GM23248 (cell line): ENCODE measurements around the gene GZMH. TPM values are rescaled to one million over a fixed set of nuclear protein-coding genes. Genes with fewer than 3 reads are reported as not detected.

Experiments used
- DNase-seq: peaks from one replicate; pipeline ENCODE4 v3.0.0-alpha.2; 2015
- H2AFZ ChIP-seq: fragments of 200-600 bp; sonication (generic); 2 replicates; pipeline ENCODE4 v1.6.1; 2016; ENCODE audit warnings: antibody characterized with exemption
- H3F3A ChIP-seq: fragments of 200-600 bp; sonication (generic); 2 replicates; pipeline ENCODE4 v1.6.1; 2016; ENCODE audit warnings: mild to moderate bottlenecking, antibody characterized with exemption, mixed run types; ENCODE audit not compliant: insufficient read depth
- H3K27ac ChIP-seq: fragments of 200-600 bp; sonication (generic); 2 replicates; pipeline ENCODE4 v1.5.1; 2016; ENCODE audit warnings: mild to moderate bottlenecking
- H3K27me3 ChIP-seq: fragments of 200-600 bp; sonication (generic); replicated peaks from 2 replicates; pipeline ENCODE4 v1.6.1; 2016; ENCODE audit warnings: mild to moderate bottlenecking; ENCODE audit not compliant: insufficient read depth
- H3K36me3 ChIP-seq: fragments of 200-600 bp; sonication (generic); 2 replicates; pipeline ENCODE4 v1.6.1; 2016; ENCODE audit warnings: low read depth, mild to moderate bottlenecking
- H3K4me1 ChIP-seq: fragments of 200-600 bp; sonication (generic); 2 replicates; pipeline ENCODE4 v1.6.1; 2016; ENCODE audit warnings: mild to moderate bottlenecking; ENCODE audit not compliant: insufficient read depth
- H3K4me2 ChIP-seq: fragments of 200-600 bp; sonication (generic); one replicate; pipeline ENCODE4 v1.6.1; 2016; ENCODE audit warnings: mild to moderate bottlenecking; ENCODE audit not compliant: unreplicated experiment
- H3K4me3 ChIP-seq: fragments of 200-600 bp; sonication (generic); 2 replicates; pipeline ENCODE4 v1.5.1; 2016; ENCODE audit warnings: mild to moderate bottlenecking
- H3K79me2 ChIP-seq: fragments of 200-600 bp; sonication (generic); 2 replicates; pipeline ENCODE4 v1.6.1; 2016; ENCODE audit warnings: mild to moderate bottlenecking; ENCODE audit not compliant: insufficient read depth
- H3K9ac ChIP-seq: fragments of 200-600 bp; sonication (generic); 2 replicates; pipeline ENCODE4 v1.6.1; 2016; ENCODE audit warnings: mild to moderate bottlenecking
- H3K9me2 ChIP-seq: fragments of 200-600 bp; sonication (generic); 2 replicates; pipeline ENCODE4 v1.6.1; 2016; ENCODE audit warnings: mixed run types, mild to moderate bottlenecking, moderate library complexity; ENCODE audit not compliant: insufficient read depth
- H3K9me3 ChIP-seq: fragments of 200-600 bp; sonication (generic); one replicate; pipeline ENCODE4 v1.6.1; 2017; ENCODE audit warnings: low read depth
- H4K20me1 ChIP-seq: fragments of 200-600 bp; sonication (generic); 2 replicates; pipeline ENCODE4 v1.6.0; 2016; ENCODE audit not compliant: insufficient read depth
- EZH2 ChIP-seq: fragments of 200-600 bp; sonication (generic); IDR thresholded peaks from 2 replicates; pipeline ENCODE4 v1.6.1; 2018; ENCODE audit warnings: antibody characterized with exemption, mild to moderate bottlenecking; ENCODE audit not compliant: insufficient read depth, poor library complexity, severe bottlenecking
- EZH2phosphoT487 ChIP-seq: fragments of 200-600 bp; sonication (generic); IDR thresholded peaks from 2 replicates; pipeline ENCODE4 v1.6.1; 2018; ENCODE audit warnings: antibody characterized with exemption, moderate library complexity, mild to moderate bottlenecking, low read depth; ENCODE audit not compliant: insufficient read depth
- WGBS, 2 experiments: methylation state at CpG; one replicate each; pipeline ENCODE4 v1.1.6; 2015 to 2017; ENCODE audit warnings: low lambda C conversion rate in 2 of 2, low coverage in 1 of 2; ENCODE audit errors: missing lambda C conversion rate in 2 of 2; 5-methylcytosine and 5-hydroxymethylcytosine counted together
- in situ Hi-C: fragments of 300-500 bp; cut with MboI; formaldehyde crosslinking; loops from 2 replicates; pipeline ENCODE4 v1.15.0; 2020
- polyA plus RNA-seq: library from polyadenylated mRNA; unstranded; fragments of >200 nt; fragmentation: Nextera tagmentation; extraction: Ambion mirVana; gene quantifications from 2 replicates; pipeline ENCODE4 v1.2.1, GENCODE V29; 2016
- total RNA-seq: library from RNA; depleted of rRNA; stranded (reverse); fragments of >200 nt; shearing (Covaris generic); gene quantifications from 2 replicates; pipeline ENCODE4 v1.2.3, GENCODE V29; 2014

Gene GZMH
- total and polyA plus RNA-seq, 2 experiments from 2014 or later: not detected

- no peaks in the 10 kb centered on the region for H3K27me3 ChIP-seq
- H3K27ac ChIP-seq: no peak within 1 kb of the TSS
- in situ Hi-C loops: no loop called here
- TF ChIP-seq EZH2: no peak
- no peak for TF ChIP-seq EZH2phosphoT487
- H3K9me3 ChIP-seq: no peaks in the 10 kb centered on the region
- 5 to 9% methylated on average over 2 of the region's 2 CpGs for WGBS, 2 experiments
- no peaks in the 10 kb centered on the region for H3K9me2 ChIP-seq
- peak; percentile 13 for DNase-seq
- H3K36me3 ChIP-seq: no peaks in the 10 kb centered on the region
- no peak within 1 kb of the TSS for H2AFZ ChIP-seq
- H3F3A ChIP-seq: no peaks in the 10 kb centered on the region
- H3K9ac ChIP-seq: no peak within 1 kb of the TSS
- H3K79me2 ChIP-seq: no peaks in the 10 kb centered on the region
- H3K4me2 ChIP-seq: no peak within 1 kb of the TSS
- no peaks in the 10 kb centered on the region for H4K20me1 ChIP-seq
- no peaks in the 10 kb centered on the region for H3K4me1 ChIP-seq
- no peak within 1 kb of the TSS for H3K4me3 ChIP-seq
These were observed 24.7 kb upstream of the GZMH start, which contains the start of gene GZMB for GRCh38 chr14:24634158-24634557. Gene GZMB, minus strand, starts transcription at chr14:24634190. Its CDS starts 30 bp downstream, at chr14:24634160.

GRCh38 chr14:24633353-24633752 is 23.9 kb upstream of the GZMH start:
- Histone ChIP-seq H3K4me2 (no peak overlapping the region), H3K27me3 (no peaks in the 10 kb centered on the region), H3K4me3 (no peak overlapping the region), H3K9me2 (no peaks in the 10 kb centered on the region), H3F3A (no peaks in the 10 kb centered on the region), H3K9me3 (no peaks in the 10 kb centered on the region), H3K4me1 (no peaks in the 10 kb centered on the region), H3K79me2 (no peaks in the 10 kb centered on the region), H3K9ac (no peak overlapping the region), H2AFZ (no peak overlapping the region), H3K27ac (no peak overlapping the region), H4K20me1 (no peaks in the 10 kb centered on the region), H3K36me3 (no peaks in the 10 kb centered on the region)
- WGBS, 2 experiments: 28 to 37% methylated on average over 1 of the region's 1 CpG
- no peak for TF ChIP-seq EZH2phosphoT487
- no peak for TF ChIP-seq EZH2
- no peak for DNase-seq
- in situ Hi-C loops: no loop called here

- Histone ChIP-seq H3K9me3 (no peaks in the 10 kb centered on the region), H4K20me1 (no peaks in the 10 kb centered on the region), H3K4me2 (no peak overlapping the region), H3F3A (no peaks in the 10 kb centered on the region), H3K9ac (no peak overlapping the region), H3K27me3 (no peaks in the 10 kb centered on the region), H3K36me3 (no peaks in the 10 kb centered on the region), H3K4me3 (no peak overlapping the region), H3K4me1 (no peaks in the 10 kb centered on the region), H3K9me2 (no peaks in the 10 kb centered on the region), H3K79me2 (no peaks in the 10 kb centered on the region), H3K27ac (no peak overlapping the region), H2AFZ (no peak overlapping the region)
- no peak for DNase-seq
- 31 to 39% methylated on average over 6 of the region's 6 CpGs for WGBS, 2 experiments
- no peak for TF ChIP-seq EZH2
- no peak for TF ChIP-seq EZH2phosphoT487
- in situ Hi-C loops: no loop called here
These were observed 23.3 kb upstream of the GZMH start for GRCh38 chr14:24632761-24633160.

GRCh38 chr14:24632336-24632735 is 22.9 kb upstream of the GZMH start:
- WGBS, 2 experiments: 10 to 31% methylated on average over 4 of the region's 4 CpGs

GRCh38 chr14:24631749-24632335 is 22.4 kb upstream of the GZMH start:
- no peaks in the 10 kb centered on the region for H4K20me1 ChIP-seq
- H3K4me1 ChIP-seq: no peaks in the 10 kb centered on the region
- H3K79me2 ChIP-seq: no peaks in the 10 kb centered on the region
- H3K27me3 ChIP-seq: no peaks in the 10 kb centered on the region
- no peaks in the 10 kb centered on the region for H3K9me2 ChIP-seq
- 46 to 48% methylated on average over 11 of the region's 11 CpGs for WGBS, 2 experiments
- H3K4me2 ChIP-seq: no peak overlapping the region
- no peak overlapping the region for H3K4me3 ChIP-seq
- H3K9me3 ChIP-seq: no peaks in the 10 kb centered on the region
- TF ChIP-seq EZH2: no peak
- TF ChIP-seq EZH2phosphoT487: no peak
- no peak for DNase-seq
- in situ Hi-C loops: no loop called here
- no peak overlapping the region for H2AFZ ChIP-seq
- H3K27ac ChIP-seq: no peak overlapping the region
- no peaks in the 10 kb centered on the region for H3F3A ChIP-seq
- no peak overlapping the region for H3K9ac ChIP-seq
- H3K36me3 ChIP-seq: no peaks in the 10 kb centered on the region

More at GRCh38 chr14:24632336-24632735, 22.9 kb upstream of the GZMH start:
- H4K20me1 ChIP-seq: no peaks in the 10 kb centered on the region
- H3K36me3 ChIP-seq: no peaks in the 10 kb centered on the region
- in situ Hi-C loops: no loop called here
- no peak overlapping the region for H3K9ac ChIP-seq
- no peaks in the 10 kb centered on the region for H3K79me2 ChIP-seq
- H3F3A ChIP-seq: no peaks in the 10 kb centered on the region
- no peaks in the 10 kb centered on the region for H3K27me3 ChIP-seq
- H3K27ac ChIP-seq: no peak overlapping the region
- no peaks in the 10 kb centered on the region for H3K9me2 ChIP-seq
- DNase-seq: no peak
- no peaks in the 10 kb centered on the region for H3K4me1 ChIP-seq
- no peaks in the 10 kb centered on the region for H3K9me3 ChIP-seq
- no peak overlapping the region for H3K4me2 ChIP-seq
- H2AFZ ChIP-seq: no peak overlapping the region
- no peak for TF ChIP-seq EZH2phosphoT487
- no peak for TF ChIP-seq EZH2
- no peak overlapping the region for H3K4me3 ChIP-seq
